GM12878 (cell line): ENCODE measurements around the gene ESPL1. TPM values are rescaled to one million over a fixed set of nuclear protein-coding genes. Genes with fewer than 3 reads are reported as not detected.

Experiments used
- ATAC-seq: fragments of 200-7000 bp; cut with Tn5 transposase; 3 replicates; pipeline ENCODE4 v1.9.1; 2020; ENCODE audit warnings: mild to moderate bottlenecking, moderate library complexity
- BruUV-seq: library from RNA; stranded (reverse); fragments of 400-500 nt; replicated peaks from 2 replicates; lab custom pipeline; 2021; lab: Mats Ljungman, UMichigan
- CTCF ChIA-PET: fragments of 300-600 bp; sonication (Branson Sonifier 250); formaldehyde crosslinking; extraction: SDS; loops from one replicate; lab custom pipeline; 2021; ENCODE audit warnings: inconsistent platforms; lab: Yijun Ruan, JAX
- POLR2A ChIA-PET: fragments of 350-600 bp; formaldehyde crosslinking; extraction: SDS; loops from one replicate; lab custom pipeline; 2021; ENCODE audit warnings: inconsistent platforms; lab: Charles Lee
- RAD21 ChIA-PET: fragments of 300-600 bp; sonication (Branson Sonifier 250); formaldehyde crosslinking; loops from one replicate; lab custom pipeline; 2023; ENCODE audit warnings: antibody characterized with exemption; ENCODE audit not compliant: unreplicated experiment; lab: Charles Lee
- SMC1A ChIA-PET: fragments of 300-600 bp; sonication (Branson Sonifier 250); formaldehyde crosslinking; loops from one replicate; lab custom pipeline; 2023; ENCODE audit not compliant: unreplicated experiment, uncharacterized antibody; lab: Charles Lee
- DNase-seq: peaks from one replicate; pipeline ENCODE4 v3.0.0-alpha.2; 2011; ENCODE audit warnings: low read depth, low spot score
- FAIRE-seq: peaks from 3 replicates; lab custom pipeline; 2011; peaks lifted over from hg19 to GRCh38; lab: Jason Lieb, UNC
- H2AFZ ChIP-seq: 2 replicates; pipeline ENCODE4 v1.6.0; 2011; ENCODE audit warnings: low read depth, low read length, control low read depth; ENCODE audit not compliant: control insufficient read depth
- H3K27ac ChIP-seq: 2 replicates; pipeline ENCODE4 v1.5.1; 2011; ENCODE audit warnings: control low read depth; ENCODE audit not compliant: control insufficient read depth, insufficient read depth
- H3K27me3 ChIP-seq, 2 experiments: replicated peaks in 1 of 2; 2 replicates each; pipeline versions ENCODE4 v1.6.0 to v1.6.1; 2011; ENCODE audit warnings: low read length in 1 of 2; ENCODE audit not compliant: control insufficient read depth in 2 of 2, insufficient read depth in 2 of 2
- H3K36me3 ChIP-seq, 2 experiments: 2 replicates each; pipeline ENCODE4 v1.5.1; 2011; ENCODE audit warnings: low read length in 1 of 2; ENCODE audit not compliant: control insufficient read depth in 2 of 2, insufficient read depth in 2 of 2
- H3K4me1 ChIP-seq: 2 replicates; pipeline ENCODE4 v1.6.1; 2011; ENCODE audit warnings: mild to moderate bottlenecking, low read length, moderate library complexity, mixed read lengths; ENCODE audit not compliant: control insufficient read depth, insufficient read depth
- H3K4me2 ChIP-seq: 2 replicates; pipeline ENCODE4 v1.6.0; 2011; ENCODE audit warnings: control low read depth; ENCODE audit not compliant: control insufficient read depth, insufficient read depth
- H3K4me3 ChIP-seq: fragments of 200-600 bp; sonication (generic); 2 replicates; pipeline ENCODE4 v1.5.1; 2016
- H3K79me2 ChIP-seq: 2 replicates; pipeline ENCODE4 v1.6.0; 2011; ENCODE audit warnings: low read length; ENCODE audit not compliant: control insufficient read depth, insufficient read depth
- H3K9ac ChIP-seq: 2 replicates; pipeline ENCODE4 v1.8.0; 2011; ENCODE audit warnings: low read length, control low read depth, mixed read lengths; ENCODE audit not compliant: control insufficient read depth, insufficient read depth
- H3K9me3 ChIP-seq: replicated peaks from 3 replicates; pipeline ENCODE4 v1.5.1; 2011; ENCODE audit warnings: mild to moderate bottlenecking, low read length; ENCODE audit not compliant: control insufficient read depth, insufficient read depth
- H4K20me1 ChIP-seq: 2 replicates; pipeline ENCODE4 v1.6.0; 2011; ENCODE audit not compliant: control insufficient read depth, insufficient read depth
- ASH2L ChIP-seq: fragments of 300-600, 200-600 bp; sonication (generic); IDR thresholded peaks from 2 replicates; pipeline ENCODE4 v1.6.1; 2017; ENCODE audit warnings: low read depth, mild to moderate bottlenecking, borderline replicate concordance
- CBFB ChIP-seq: IDR thresholded peaks from 2 replicates; pipeline ENCODE4 v1.6.1; 2016; ENCODE audit warnings: antibody characterized with exemption, low read depth
- EP300 ChIP-seq, 2 experiments: fragments of 150-350 bp in 1 of 2; IDR thresholded peaks; 2 replicates each; pipeline ENCODE4 v1.6.1; 2011 to 2012; ENCODE audit warnings: low read depth in 2 of 2, low read length in 2 of 2, borderline replicate concordance in 1 of 2, improper control_type of control experiment in 1 of 2, inconsistent platforms in 1 of 2; ENCODE audit not compliant: control insufficient read depth in 1 of 2
- KLF5 ChIP-seq: fragments of 450-650 bp; IDR thresholded peaks from 2 replicates; pipeline ENCODE4 v1.6.1; 2014; ENCODE audit warnings: mild to moderate bottlenecking; ENCODE audit not compliant: partially characterized antibody
- NBN ChIP-seq: fragments of 450-650 bp; IDR thresholded peaks from 2 replicates; pipeline ENCODE4 v1.6.1; 2016
- PAX5 ChIP-seq: IDR thresholded peaks from 2 replicates; pipeline ENCODE4 v1.6.1; 2011; ENCODE audit warnings: low read depth, low read length, borderline replicate concordance
- RFX5 ChIP-seq: IDR thresholded peaks from 2 replicates; pipeline ENCODE4 v1.6.1; 2011; ENCODE audit warnings: low read depth, low read length, improper control_type of control experiment
- RUNX3 ChIP-seq: IDR thresholded peaks from 2 replicates; pipeline ENCODE4 v1.6.1; 2012; ENCODE audit warnings: low read length, inconsistent platforms
- SIX5 ChIP-seq: IDR thresholded peaks from 2 replicates; pipeline ENCODE4 v1.6.1; 2011; ENCODE audit warnings: mild to moderate bottlenecking, low read depth, low read length, moderate library complexity; ENCODE audit not compliant: severe bottlenecking
- STAT1 ChIP-seq: fragments of 450-650 bp; conservative IDR thresholded peaks from 2 replicates; pipeline ENCODE4 v1.6.1; 2014; ENCODE audit warnings: antibody characterized with exemption, mild to moderate bottlenecking
- TBL1XR1 ChIP-seq: IDR thresholded peaks from 2 replicates; pipeline ENCODE4 v1.6.1; 2012; ENCODE audit warnings: low read depth, low read length, improper control_type of control experiment
- WRNIP1 ChIP-seq: IDR thresholded peaks from 2 replicates; pipeline ENCODE4 v1.6.1; 2011; ENCODE audit warnings: low read depth, low read length, improper control_type of control experiment, borderline replicate concordance
- ZNF217 ChIP-seq: fragments of 450-650 bp; IDR thresholded peaks from 2 replicates; pipeline ENCODE4 v1.6.1; 2017; ENCODE audit warnings: antibody characterized with exemption, mild to moderate bottlenecking
- WGBS: methylation state at CpG from one replicate; pipeline ENCODE4 v1.1.6; 2016; ENCODE audit warnings: low lambda C conversion rate; ENCODE audit not compliant: insufficient replicate concordance, insufficient coverage; ENCODE audit errors: missing lambda C conversion rate; 5-methylcytosine and 5-hydroxymethylcytosine counted together
- in situ Hi-C: fragments of 300-500 bp; cut with MboI; formaldehyde crosslinking; loops from 9 replicates; pipeline ENCODE4 v1.14.3; 2018; ENCODE audit warnings: mixed read lengths
- intact Hi-C: fragments of 100-400 bp; cut with micrococcal nuclease; formaldehyde crosslinking; loops from one replicate; pipeline ENCODE4 v1.14.2; 2022; ENCODE audit not compliant: unreplicated experiment
- polyA plus RNA-seq, 11 experiments: library from polyadenylated mRNA; depleted of rRNA in 4 of 11; unstranded in 6 of 11; stranded (reverse) in 5 of 11; fragments of >200 nt; fragmentation: Nextera tagmentation in 4 of 11; fragmentation: Illumina TruSeq in 1 of 11; extraction: Ambion mirVana in 4 of 11; extraction: Trizol in 1 of 11; gene quantifications; 1 replicate in 1 of 11; 2 replicates in 10 of 11; pipeline versions ENCODE4 v1.2.1 to v1.2.3, GENCODE V29; 2011 to 2016; ENCODE audit warnings: inconsistent platforms in 2 of 11, missing spikeins in 2 of 11, low read depth in 1 of 11
- total RNA-seq, 4 experiments: library from RNA; depleted of rRNA in 3 of 4; stranded (reverse); fragments of >200 nt in 3 of 4; fragmentation: Illumina TruSeq in 1 of 4; extraction: Trizol in 1 of 4; gene quantifications; 2 replicates each; pipeline versions ENCODE4 v1.2.1 to v1.2.3, GENCODE V29; 2013 to 2021
- TF ChIP-seq, protein P1 (sequence below): fragments of 450-650 bp; IDR thresholded peaks from 2 replicates; pipeline ENCODE4 v1.6.1; 2017; ENCODE audit warnings: borderline replicate concordance
- TF ChIP-seq, protein P2 (sequence below): IDR thresholded peaks from 2 replicates; pipeline ENCODE4 v1.6.1; 2011; ENCODE audit warnings: mild to moderate bottlenecking, low read depth, low read length, moderate library complexity; ENCODE audit not compliant: insufficient replicate concordance

The ESPL1 gene
- total and polyA plus RNA-seq, 10 of the 15 experiments (the other 5 are each of a cell fraction or from before 2014, with no cell fraction given) = 2.1 to 61.9 (median 21.2) TPM

DNA sequence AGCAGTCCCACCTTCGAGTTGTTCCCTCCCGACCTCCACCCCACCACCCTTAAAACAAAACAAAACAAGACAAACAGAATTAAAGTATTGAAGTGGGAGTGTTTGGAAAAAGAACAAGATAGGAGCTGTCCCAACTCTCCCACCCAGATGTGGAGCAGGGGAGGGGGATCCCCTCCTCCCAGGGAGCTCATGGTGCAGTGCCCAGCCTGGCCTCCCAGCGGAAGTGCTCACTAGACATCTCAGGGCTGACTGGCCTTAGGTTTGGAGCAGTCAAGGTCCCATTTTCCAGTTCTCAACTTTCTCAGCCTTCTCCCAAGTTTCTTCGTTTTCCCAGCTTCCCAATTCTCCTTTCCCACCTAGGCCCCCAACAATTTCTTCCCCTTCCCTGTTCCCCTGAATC lies 65.2 kb downstream of the ESPL1 start:
- no peak for FAIRE-seq
- H3K27ac ChIP-seq = no peak overlapping the region
- TF ChIP-seq RUNX3 (no peak), RFX5 (no peak), TBL1XR1 (no peak), EP300 (IDR thresholded peaks at IDR 0.05; ENCODE audit: borderline replicate concordance in 1 of 2, control insufficient read depth in 1 of 2, low read depth in 2 of 2, low read length in 2 of 2) (no peak), ZNF217 (no peak), STAT1 (no peak), CBFB (no peak), KLF5 (no peak), ASH2L (no peak), WRNIP1 (no peak), NBN (no peak), PAX5 (no peak), SIX5 (no peak)
- TF ChIP-seq, protein P1, sequence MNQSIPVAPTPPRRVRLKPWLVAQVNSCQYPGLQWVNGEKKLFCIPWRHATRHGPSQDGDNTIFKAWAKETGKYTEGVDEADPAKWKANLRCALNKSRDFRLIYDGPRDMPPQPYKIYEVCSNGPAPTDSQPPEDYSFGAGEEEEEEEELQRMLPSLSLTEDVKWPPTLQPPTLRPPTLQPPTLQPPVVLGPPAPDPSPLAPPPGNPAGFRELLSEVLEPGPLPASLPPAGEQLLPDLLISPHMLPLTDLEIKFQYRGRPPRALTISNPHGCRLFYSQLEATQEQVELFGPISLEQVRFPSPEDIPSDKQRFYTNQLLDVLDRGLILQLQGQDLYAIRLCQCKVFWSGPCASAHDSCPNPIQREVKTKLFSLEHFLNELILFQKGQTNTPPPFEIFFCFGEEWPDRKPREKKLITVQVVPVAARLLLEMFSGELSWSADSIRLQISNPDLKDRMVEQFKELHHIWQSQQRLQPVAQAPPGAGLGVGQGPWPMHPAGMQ = no peak
- TF ChIP-seq, protein P2, sequence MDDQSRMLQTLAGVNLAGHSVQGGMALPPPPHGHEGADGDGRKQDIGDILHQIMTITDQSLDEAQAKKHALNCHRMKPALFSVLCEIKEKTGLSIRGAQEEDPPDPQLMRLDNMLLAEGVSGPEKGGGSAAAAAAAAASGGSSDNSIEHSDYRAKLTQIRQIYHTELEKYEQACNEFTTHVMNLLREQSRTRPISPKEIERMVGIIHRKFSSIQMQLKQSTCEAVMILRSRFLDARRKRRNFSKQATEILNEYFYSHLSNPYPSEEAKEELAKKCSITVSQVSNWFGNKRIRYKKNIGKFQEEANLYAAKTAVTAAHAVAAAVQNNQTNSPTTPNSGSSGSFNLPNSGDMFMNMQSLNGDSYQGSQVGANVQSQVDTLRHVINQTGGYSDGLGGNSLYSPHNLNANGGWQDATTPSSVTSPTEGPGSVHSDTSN = no peak
- TF ChIP-seq, all 136 proteins: peak for 0
- 66% methylated on average over 4 of the region's 4 CpGs for WGBS
- Histone ChIP-seq H3K9ac (no peak overlapping the region), H3K4me2 (no peak overlapping the region), H3K9me3 (no peaks in the 10 kb centered on the region), H3K27me3 (peaks cover 3 to 4% of the 10 kb centered on the region in 2 experiments), H3K79me2 (no peaks in the 10 kb centered on the region), H3K4me1 (peaks cover 5% of the 10 kb centered on the region; the same call in 1 of the 2 replicates), H3K36me3 (no peaks in the 10 kb centered on the region), H3K4me3 (no peak overlapping the region), H4K20me1 (no peaks in the 10 kb centered on the region), H2AFZ (no peak overlapping the region)
- no peak for ATAC-seq
- SMC1A ChIA-PET = interaction anchor here (0.9 to 1.1 kb wide), 3 partner anchors 11 to 121 kb away, joined by 3 to 4 read pairs (median 3); no protein-coding TSS in a partner anchor
- POLR2A ChIA-PET = interaction anchor here (1.1 to 1.2 kb wide), 2 partner anchors 10 to 133 kb away, joined by 3 read pairs; no protein-coding TSS in a partner anchor
- CTCF ChIA-PET = interaction anchor here (1.0 to 4.9 kb wide), 5 partner anchors 8 to 88 kb away, joined by 4 to 30 read pairs (median 9); partner anchors contain the start of gene AAAS
- RAD21 ChIA-PET = interaction anchor here (0.9 kb wide), 1 partner anchor 176 kb away, joined by 3 read pairs; no protein-coding TSS in a partner anchor
- in situ Hi-C loops = no loop called here
- DNase-seq = no peak
- intact Hi-C loops = no loop called here
- no TSS peak for BruUV-seq
